Measurements from ENCODE around the gene FCAR.
"Not testable (repeated sequence)": the region's sequence is repeated elsewhere in the genome, so short reads cannot be mapped to it uniquely, and the experiment has no call there.

FCAR gene

GRCh38 chr19:54901153-54901552, 27.1 kb downstream of the FCAR start:
- H3K36me3 ChIP-seq (ENCODE audit: control insufficient read depth in 1 of 2, insufficient read depth in 2 of 2, low read length in 2 of 2); H3K79me1 ChIP-seq (ENCODE audit: low read length); H2AFZ ChIP-seq (ENCODE audit: insufficient read depth, low read length, poor library complexity); H3K27ac ChIP-seq (ENCODE audit: low read depth, low read length); H3K4me1 ChIP-seq (ENCODE audit: control insufficient read depth in 1 of 2, insufficient read depth in 2 of 2, low read length in 2 of 2); H3K9me3 ChIP-seq (ENCODE audit: insufficient read depth, low read depth, low read length); H2BK5ac ChIP-seq (ENCODE audit: low read depth, low read length, poor library complexity); H2BK12ac ChIP-seq (ENCODE audit: low read length); H3K4me2 ChIP-seq (ENCODE audit: low read length); H3K18ac ChIP-seq (ENCODE audit: low read length); H3K4ac ChIP-seq (ENCODE audit: low read depth, low read length); H3K4me3 ChIP-seq (ENCODE audit: low read depth, low read length); H3K9ac ChIP-seq (ENCODE audit: low read length); H3K79me2 ChIP-seq (ENCODE audit: control insufficient read depth, insufficient read depth, low read length, poor library complexity); H2BK120ac ChIP-seq (ENCODE audit: insufficient read depth, low read length, poor library complexity); H2AK5ac ChIP-seq (ENCODE audit: low read length); H3K27me3 ChIP-seq (ENCODE audit: insufficient read depth, low read length); H3K23ac ChIP-seq (ENCODE audit: low read length); H4K12ac ChIP-seq (ENCODE audit: low read depth, low read length): not testable (repeated sequence)
- Histone ChIP-seq H4K91ac (ENCODE audit: low read depth, low read length) (peak overlapping the region; percentile 37), H4K8ac (ENCODE audit: low read depth, low read length) (peak overlapping the region; percentile 47), H3K14ac (ENCODE audit: low read length) (peak overlapping the region; percentile 44)
- no CpG with 5 or more reads among the region's 8 CpGs for WGBS (ENCODE audit: extremely low coverage, insufficient coverage, insufficient read length)
- DNase-seq: peak; percentile 88 to 92

DNA sequence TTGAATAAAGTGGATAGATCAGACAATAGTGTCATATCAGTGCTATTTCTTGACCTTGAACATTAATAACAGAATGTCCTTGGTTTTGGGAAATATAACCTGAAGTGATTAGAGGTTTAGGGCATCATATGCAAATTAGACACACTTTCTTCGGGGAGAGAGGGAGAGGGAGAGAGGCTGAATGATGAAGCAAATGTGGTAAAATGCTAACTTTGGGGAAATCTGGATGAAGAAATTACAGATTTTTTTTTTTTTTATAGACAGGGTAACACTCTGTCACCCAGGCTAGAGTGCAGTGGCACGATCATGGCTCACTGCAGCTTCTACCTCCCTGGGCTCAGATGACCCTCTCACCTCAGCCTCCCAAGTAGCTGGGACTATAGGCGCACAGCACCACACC, 28.0 kb downstream of the FCAR start:
- H3K27me3 ChIP-seq (ENCODE audit: insufficient read depth, low read length): no peaks in the 10 kb centered on the region
- H3K23ac ChIP-seq (ENCODE audit: low read length): no peak overlapping the region
- H3K4ac ChIP-seq (ENCODE audit: low read depth, low read length): no peak overlapping the region
- H3K36me3 ChIP-seq (ENCODE audit: control insufficient read depth in 1 of 2, insufficient read depth in 2 of 2, low read length in 2 of 2): no peaks in the 10 kb centered on the region
- H3K27ac ChIP-seq (ENCODE audit: low read depth, low read length): no peak overlapping the region
- H3K9ac ChIP-seq (ENCODE audit: low read length): no peak overlapping the region
- no peak overlapping the region for H4K8ac ChIP-seq (ENCODE audit: low read depth, low read length)
- H3K4me3 ChIP-seq (ENCODE audit: low read depth, low read length): no peak overlapping the region
- H2BK120ac ChIP-seq (ENCODE audit: insufficient read depth, low read length, poor library complexity): no peak overlapping the region
- no peak overlapping the region for H3K4me2 ChIP-seq (ENCODE audit: low read length)
- H3K14ac ChIP-seq (ENCODE audit: low read length): no peak overlapping the region
- no peak for DNase-seq
- peaks cover 12% of the 10 kb centered on the region for H3K79me1 ChIP-seq (ENCODE audit: low read length)
- no peak overlapping the region for H4K12ac ChIP-seq (ENCODE audit: low read depth, low read length)
- WGBS (ENCODE audit: extremely low coverage, insufficient coverage, insufficient read length): no CpG with 5 or more reads among the region's 3 CpGs
- no peak overlapping the region for H3K18ac ChIP-seq (ENCODE audit: low read length)
- H2BK5ac ChIP-seq (ENCODE audit: low read depth, low read length, poor library complexity): no peak overlapping the region
- H3K4me1 ChIP-seq (ENCODE audit: control insufficient read depth in 1 of 2, insufficient read depth in 2 of 2, low read length in 2 of 2): peaks cover 10 to 12% of the 10 kb centered on the region in 2 experiments
- no peaks in the 10 kb centered on the region for H3K79me2 ChIP-seq (ENCODE audit: control insufficient read depth, insufficient read depth, low read length, poor library complexity)
- no peak overlapping the region for H2BK12ac ChIP-seq (ENCODE audit: low read length)
- H2AK5ac ChIP-seq (ENCODE audit: low read length): no peak overlapping the region
- H4K91ac ChIP-seq (ENCODE audit: low read depth, low read length): no peak overlapping the region
- H3K9me3 ChIP-seq (ENCODE audit: insufficient read depth, low read depth, low read length): peaks cover 3% of the 10 kb centered on the region
- no peak overlapping the region for H2AFZ ChIP-seq (ENCODE audit: insufficient read depth, low read length, poor library complexity)

GRCh38 chr19:54903303-54903702, 29.3 kb downstream of the FCAR start:
- Histone ChIP-seq H4K91ac (ENCODE audit: low read depth, low read length) (no peak overlapping the region), H4K12ac (ENCODE audit: low read depth, low read length) (no peak overlapping the region), H3K36me3 (ENCODE audit: control insufficient read depth in 1 of 2, insufficient read depth in 2 of 2, low read length in 2 of 2) (no peaks in the 10 kb centered on the region), H3K4me1 (ENCODE audit: control insufficient read depth in 1 of 2, insufficient read depth in 2 of 2, low read length in 2 of 2) (peaks cover 10 to 12% of the 10 kb centered on the region in 2 experiments), H3K4me2 (ENCODE audit: low read length) (no peak overlapping the region), H3K18ac (ENCODE audit: low read length) (no peak overlapping the region), H3K27ac (ENCODE audit: low read depth, low read length) (no peak overlapping the region), H2BK5ac (ENCODE audit: low read depth, low read length, poor library complexity) (no peak overlapping the region), H3K9ac (ENCODE audit: low read length) (no peak overlapping the region), H3K14ac (ENCODE audit: low read length) (no peak overlapping the region), H3K79me1 (ENCODE audit: low read length) (peaks cover 12% of the 10 kb centered on the region), H3K4me3 (ENCODE audit: low read depth, low read length) (no peak overlapping the region), H2AFZ (ENCODE audit: insufficient read depth, low read length, poor library complexity) (no peak overlapping the region), H2AK5ac (ENCODE audit: low read length) (no peak overlapping the region), H3K9me3 (ENCODE audit: insufficient read depth, low read depth, low read length) (peaks cover 3% of the 10 kb centered on the region), H3K27me3 (ENCODE audit: insufficient read depth, low read length) (no peaks in the 10 kb centered on the region), H3K4ac (ENCODE audit: low read depth, low read length) (no peak overlapping the region), H2BK120ac (ENCODE audit: insufficient read depth, low read length, poor library complexity) (no peak overlapping the region), H3K23ac (ENCODE audit: low read length) (no peak overlapping the region), H4K8ac (ENCODE audit: low read depth, low read length) (no peak overlapping the region), H2BK12ac (ENCODE audit: low read length) (no peak overlapping the region), H3K79me2 (ENCODE audit: control insufficient read depth, insufficient read depth, low read length, poor library complexity) (no peaks in the 10 kb centered on the region)
- no peak for DNase-seq
- no CpG with 5 or more reads among the region's 6 CpGs for WGBS (ENCODE audit: extremely low coverage, insufficient coverage, insufficient read length)

- H4K12ac ChIP-seq (ENCODE audit: low read depth, low read length); H3K9me3 ChIP-seq (ENCODE audit: insufficient read depth, low read depth, low read length); H3K4me3 ChIP-seq (ENCODE audit: low read depth, low read length); H3K36me3 ChIP-seq (ENCODE audit: control insufficient read depth in 1 of 2, insufficient read depth in 2 of 2, low read length in 2 of 2); H2AK5ac ChIP-seq (ENCODE audit: low read length); H2BK120ac ChIP-seq (ENCODE audit: insufficient read depth, low read length, poor library complexity); H2BK5ac ChIP-seq (ENCODE audit: low read depth, low read length, poor library complexity); H2BK12ac ChIP-seq (ENCODE audit: low read length); H3K23ac ChIP-seq (ENCODE audit: low read length); H4K91ac ChIP-seq (ENCODE audit: low read depth, low read length); H3K14ac ChIP-seq (ENCODE audit: low read length); H4K8ac ChIP-seq (ENCODE audit: low read depth, low read length); H3K79me2 ChIP-seq (ENCODE audit: control insufficient read depth, insufficient read depth, low read length, poor library complexity); H3K4me2 ChIP-seq (ENCODE audit: low read length); DNase-seq; H3K27ac ChIP-seq (ENCODE audit: low read depth, low read length); H3K27me3 ChIP-seq (ENCODE audit: insufficient read depth, low read length); H3K9ac ChIP-seq (ENCODE audit: low read length); H3K4ac ChIP-seq (ENCODE audit: low read depth, low read length); H2AFZ ChIP-seq (ENCODE audit: insufficient read depth, low read length, poor library complexity); H3K18ac ChIP-seq (ENCODE audit: low read length): not testable (repeated sequence)
- peaks cover 12% of the 10 kb centered on the region for H3K79me1 ChIP-seq (ENCODE audit: low read length)
- WGBS (ENCODE audit: extremely low coverage, insufficient coverage, insufficient read length): no CpG with 5 or more reads among the region's 4 CpGs
- H3K4me1 ChIP-seq (ENCODE audit: control insufficient read depth in 1 of 2, insufficient read depth in 2 of 2, low read length in 2 of 2): peaks cover 10 to 12% of the 10 kb centered on the region in 2 experiments
Measured at GRCh38 chr19:54904261-54904660, 30.2 kb downstream of the FCAR start.

Measured in trophoblast cell (in vitro differentiated cells and primary cell).